GM23338 (cell line): Measurements from ENCODE around the gene MMADHC. TPM values are rescaled to one million over a fixed set of nuclear protein-coding genes. Genes with fewer than 3 reads are reported as not detected.

Source experiments
- ATAC-seq: fragments of 200-7000 bp; cut with Tn5 transposase; 3 replicates; pipeline ENCODE4 v1.9.1; 2020
- DNase-seq: peaks from one replicate; pipeline ENCODE4 v3.0.0-alpha.2; 2015; ENCODE audit warnings: low spot score
- H2AFZ ChIP-seq: fragments of 200-600 bp; sonication (generic); 2 replicates; pipeline ENCODE4 v1.8.0; 2016; ENCODE audit warnings: antibody characterized with exemption, mild to moderate bottlenecking, moderate library complexity
- H3F3A ChIP-seq: fragments of 200-600 bp; sonication (generic); replicated peaks from 2 replicates; pipeline ENCODE4 v1.8.0; 2017; ENCODE audit warnings: antibody characterized with exemption, mixed run types, low read depth
- H3K27ac ChIP-seq: fragments of 200-600 bp; sonication (generic); 2 replicates; pipeline ENCODE4 v1.6.1; 2016; ENCODE audit warnings: low read depth
- H3K27me3 ChIP-seq: fragments of 200-600 bp; sonication (generic); 2 replicates; pipeline ENCODE4 v1.8.0; 2016; ENCODE audit warnings: mild to moderate bottlenecking, mixed run types, moderate library complexity; ENCODE audit not compliant: insufficient read depth
- H3K36me3 ChIP-seq: fragments of 200-600 bp; sonication (generic); 2 replicates; pipeline ENCODE4 v1.8.0; 2016; ENCODE audit warnings: mild to moderate bottlenecking; ENCODE audit not compliant: insufficient read depth
- H3K4me1 ChIP-seq: fragments of 200-600 bp; sonication (generic); 2 replicates; pipeline ENCODE4 v1.8.0; 2016; ENCODE audit warnings: mild to moderate bottlenecking, moderate library complexity; ENCODE audit not compliant: insufficient read depth
- H3K4me2 ChIP-seq: fragments of 200-600 bp; sonication (generic); 2 replicates; pipeline ENCODE4 v1.7.1; 2017; ENCODE audit warnings: mixed run types
- H3K4me3 ChIP-seq: fragments of 200-600 bp; sonication (generic); 2 replicates; pipeline ENCODE4 v1.6.1; 2016; ENCODE audit warnings: mixed run types
- H3K79me2 ChIP-seq: fragments of 200-600 bp; sonication (generic); replicated peaks from 2 replicates; pipeline ENCODE4 v1.8.0; 2017; ENCODE audit warnings: mild to moderate bottlenecking; ENCODE audit not compliant: insufficient read depth
- H3K9me2 ChIP-seq: fragments of 200-600 bp; sonication (generic); 2 replicates; pipeline ENCODE4 v1.8.0; 2017; ENCODE audit not compliant: insufficient read depth
- H4K20me1 ChIP-seq: fragments of 200-600 bp; sonication (generic); replicated peaks from 2 replicates; pipeline ENCODE4 v1.8.0; 2017; ENCODE audit warnings: mild to moderate bottlenecking; ENCODE audit not compliant: insufficient read depth
- H3K27ac Mint-ChIP-seq: 2 replicates; pipeline ENCODE4 v1.8.0; 2020; ENCODE audit warnings: inconsistent platforms, mild to moderate bottlenecking, moderate library complexity, mixed read lengths
- H3K27me3 Mint-ChIP-seq: 3 replicates; pipeline ENCODE4 v1.8.0; 2022; ENCODE audit warnings: low read depth, mild to moderate bottlenecking, moderate library complexity, mixed read lengths, inconsistent platforms; ENCODE audit not compliant: insufficient read depth, poor library complexity
- H3K36me3 Mint-ChIP-seq: 3 replicates; pipeline ENCODE4 v1.8.0; 2021; ENCODE audit warnings: low read depth, mild to moderate bottlenecking, inconsistent platforms, moderate library complexity, mixed read lengths
- H3K4me1 Mint-ChIP-seq: 3 replicates; pipeline ENCODE4 v1.8.0; 2020; ENCODE audit warnings: mild to moderate bottlenecking, inconsistent platforms, mixed read lengths
- H3K4me3 Mint-ChIP-seq: 3 replicates; pipeline ENCODE4 v1.8.0; 2021; ENCODE audit warnings: moderate library complexity, mild to moderate bottlenecking, inconsistent platforms, mixed read lengths
- H3K9me3 Mint-ChIP-seq: 3 replicates; pipeline ENCODE4 v1.8.0; 2020; ENCODE audit warnings: moderate library complexity, mild to moderate bottlenecking, inconsistent platforms, mixed read lengths
- CREB1 ChIP-seq: fragments of 250-450 bp; sonication (Bioruptor Pico); IDR thresholded peaks from 2 replicates; pipeline ENCODE4 v1.5.0; 2020; ENCODE audit warnings: low read depth, mild to moderate bottlenecking, moderate library complexity
- EZH2 ChIP-seq: fragments of 200-600 bp; sonication (generic); IDR thresholded peaks from one replicate; pipeline ENCODE4 v1.8.0; 2017; ENCODE audit warnings: antibody characterized with exemption, mild to moderate bottlenecking, low read depth; ENCODE audit not compliant: unreplicated experiment
- EZH2phosphoT487 ChIP-seq: fragments of 200-600 bp; sonication (generic); IDR thresholded peaks from one replicate; pipeline ENCODE4 v1.8.1; 2018; ENCODE audit warnings: antibody characterized with exemption; ENCODE audit not compliant: unreplicated experiment
- JUNB ChIP-seq: IDR thresholded peaks from one replicate; pipeline ENCODE4 v1.6.1; 2016; ENCODE audit warnings: antibody characterized with exemption; ENCODE audit not compliant: unreplicated experiment
- NANOG ChIP-seq: IDR thresholded peaks from 2 replicates; pipeline ENCODE4 v1.6.1; 2016; ENCODE audit warnings: antibody characterized with exemption, borderline replicate concordance
- POLR2AphosphoS5 ChIP-seq: IDR thresholded peaks from 2 replicates; pipeline ENCODE4 v1.6.1; 2016; ENCODE audit warnings: antibody characterized with exemption, low read depth
- STAT1 ChIP-seq: IDR thresholded peaks from one replicate; pipeline ENCODE4 v1.6.1; 2016; ENCODE audit warnings: antibody characterized with exemption; ENCODE audit not compliant: unreplicated experiment
- ZNF114 ChIP-seq: fragments of 250-450 bp; sonication (Bioruptor Pico); IDR thresholded peaks from 2 replicates; pipeline ENCODE4 v1.5.0; 2020; ENCODE audit warnings: mild to moderate bottlenecking, moderate library complexity
- ZNF331 ChIP-seq: fragments of 250-450 bp; sonication (Bioruptor Pico); IDR thresholded peaks from 2 replicates; pipeline ENCODE4 v1.5.0; 2020; ENCODE audit warnings: low read depth, mild to moderate bottlenecking, moderate library complexity
- polyA plus RNA-seq: library from polyadenylated mRNA; unstranded; fragments of >200 nt; fragmentation: Nextera tagmentation; extraction: Ambion mirVana; gene quantifications from 2 replicates; pipeline ENCODE4 v1.2.1, GENCODE V29; 2016
- total RNA-seq: library from RNA; depleted of rRNA; stranded (reverse); fragments of >200 nt; shearing (Covaris generic); gene quantifications from 2 replicates; pipeline ENCODE4 v1.2.3, GENCODE V29; 2014
- TF ChIP-seq, protein P1 (sequence below): IDR thresholded peaks from 2 replicates; pipeline ENCODE4 v1.6.1; 2016; ENCODE audit warnings: antibody characterized with exemption
- TF ChIP-seq, protein P2 (sequence below): IDR thresholded peaks from one replicate; pipeline ENCODE4 v1.6.1; 2018; ENCODE audit warnings: antibody characterized with exemption; ENCODE audit not compliant: unreplicated experiment
- TF ChIP-seq, protein P3 (sequence below): fragments of 250-450 bp; sonication (Bioruptor Pico); IDR thresholded peaks from 2 replicates; pipeline ENCODE4 v1.5.0; 2020; ENCODE audit warnings: mild to moderate bottlenecking, moderate library complexity
- TF ChIP-seq, protein P4 (sequence below), 2 experiments: fragments of 200-600 bp in 1 of 2; sonication (generic) in 1 of 2; conservative IDR thresholded peaks; 2 replicates each; pipeline versions ENCODE4 v1.5.1 to v1.6.1; 2016 to 2017; ENCODE audit warnings: antibody characterized with exemption in 2 of 2, low read depth in 2 of 2, mild to moderate bottlenecking in 2 of 2, moderate library complexity in 1 of 2

The MMADHC gene
- total and polyA plus RNA-seq, 2 experiments from 2014 or later: 135 to 163 TPM

DNA sequence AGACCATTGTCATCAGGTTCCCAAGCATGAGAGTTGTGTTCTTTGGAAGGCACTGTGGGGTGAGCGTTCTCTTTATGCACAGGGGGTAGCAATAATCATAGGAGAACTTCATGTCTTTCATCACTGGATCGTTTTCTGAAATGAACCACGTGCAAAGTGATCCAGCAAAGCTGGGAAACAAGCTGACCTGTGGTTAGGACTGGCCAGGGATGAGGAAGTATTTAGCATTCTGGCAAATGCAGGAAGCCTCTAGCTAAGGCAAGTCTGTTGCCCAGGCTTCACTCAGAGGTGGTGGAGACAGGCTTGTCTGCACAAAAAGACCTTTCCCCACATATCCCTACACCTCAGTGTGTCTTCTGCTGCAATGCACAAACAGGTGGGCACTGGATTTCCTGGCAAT, 58.6 kb downstream of the MMADHC start:
- H3K4me3 Mint-ChIP-seq: no peak overlapping the region
- TF ChIP-seq STAT1: no peak
- no peak for TF ChIP-seq EZH2phosphoT487
- no peak for TF ChIP-seq CREB1
- no peak for TF ChIP-seq ZNF331 (CRISPR knock-in tag)
- TF ChIP-seq, protein P1, sequence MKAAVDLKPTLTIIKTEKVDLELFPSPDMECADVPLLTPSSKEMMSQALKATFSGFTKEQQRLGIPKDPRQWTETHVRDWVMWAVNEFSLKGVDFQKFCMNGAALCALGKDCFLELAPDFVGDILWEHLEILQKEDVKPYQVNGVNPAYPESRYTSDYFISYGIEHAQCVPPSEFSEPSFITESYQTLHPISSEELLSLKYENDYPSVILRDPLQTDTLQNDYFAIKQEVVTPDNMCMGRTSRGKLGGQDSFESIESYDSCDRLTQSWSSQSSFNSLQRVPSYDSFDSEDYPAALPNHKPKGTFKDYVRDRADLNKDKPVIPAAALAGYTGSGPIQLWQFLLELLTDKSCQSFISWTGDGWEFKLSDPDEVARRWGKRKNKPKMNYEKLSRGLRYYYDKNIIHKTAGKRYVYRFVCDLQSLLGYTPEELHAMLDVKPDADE: no peak
- TF ChIP-seq, protein P2, sequence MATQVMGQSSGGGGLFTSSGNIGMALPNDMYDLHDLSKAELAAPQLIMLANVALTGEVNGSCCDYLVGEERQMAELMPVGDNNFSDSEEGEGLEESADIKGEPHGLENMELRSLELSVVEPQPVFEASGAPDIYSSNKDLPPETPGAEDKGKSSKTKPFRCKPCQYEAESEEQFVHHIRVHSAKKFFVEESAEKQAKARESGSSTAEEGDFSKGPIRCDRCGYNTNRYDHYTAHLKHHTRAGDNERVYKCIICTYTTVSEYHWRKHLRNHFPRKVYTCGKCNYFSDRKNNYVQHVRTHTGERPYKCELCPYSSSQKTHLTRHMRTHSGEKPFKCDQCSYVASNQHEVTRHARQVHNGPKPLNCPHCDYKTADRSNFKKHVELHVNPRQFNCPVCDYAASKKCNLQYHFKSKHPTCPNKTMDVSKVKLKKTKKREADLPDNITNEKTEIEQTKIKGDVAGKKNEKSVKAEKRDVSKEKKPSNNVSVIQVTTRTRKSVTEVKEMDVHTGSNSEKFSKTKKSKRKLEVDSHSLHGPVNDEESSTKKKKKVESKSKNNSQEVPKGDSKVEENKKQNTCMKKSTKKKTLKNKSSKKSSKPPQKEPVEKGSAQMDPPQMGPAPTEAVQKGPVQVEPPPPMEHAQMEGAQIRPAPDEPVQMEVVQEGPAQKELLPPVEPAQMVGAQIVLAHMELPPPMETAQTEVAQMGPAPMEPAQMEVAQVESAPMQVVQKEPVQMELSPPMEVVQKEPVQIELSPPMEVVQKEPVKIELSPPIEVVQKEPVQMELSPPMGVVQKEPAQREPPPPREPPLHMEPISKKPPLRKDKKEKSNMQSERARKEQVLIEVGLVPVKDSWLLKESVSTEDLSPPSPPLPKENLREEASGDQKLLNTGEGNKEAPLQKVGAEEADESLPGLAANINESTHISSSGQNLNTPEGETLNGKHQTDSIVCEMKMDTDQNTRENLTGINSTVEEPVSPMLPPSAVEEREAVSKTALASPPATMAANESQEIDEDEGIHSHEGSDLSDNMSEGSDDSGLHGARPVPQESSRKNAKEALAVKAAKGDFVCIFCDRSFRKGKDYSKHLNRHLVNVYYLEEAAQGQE: no peak
- TF ChIP-seq EZH2: no peak
- TF ChIP-seq, protein P3, sequence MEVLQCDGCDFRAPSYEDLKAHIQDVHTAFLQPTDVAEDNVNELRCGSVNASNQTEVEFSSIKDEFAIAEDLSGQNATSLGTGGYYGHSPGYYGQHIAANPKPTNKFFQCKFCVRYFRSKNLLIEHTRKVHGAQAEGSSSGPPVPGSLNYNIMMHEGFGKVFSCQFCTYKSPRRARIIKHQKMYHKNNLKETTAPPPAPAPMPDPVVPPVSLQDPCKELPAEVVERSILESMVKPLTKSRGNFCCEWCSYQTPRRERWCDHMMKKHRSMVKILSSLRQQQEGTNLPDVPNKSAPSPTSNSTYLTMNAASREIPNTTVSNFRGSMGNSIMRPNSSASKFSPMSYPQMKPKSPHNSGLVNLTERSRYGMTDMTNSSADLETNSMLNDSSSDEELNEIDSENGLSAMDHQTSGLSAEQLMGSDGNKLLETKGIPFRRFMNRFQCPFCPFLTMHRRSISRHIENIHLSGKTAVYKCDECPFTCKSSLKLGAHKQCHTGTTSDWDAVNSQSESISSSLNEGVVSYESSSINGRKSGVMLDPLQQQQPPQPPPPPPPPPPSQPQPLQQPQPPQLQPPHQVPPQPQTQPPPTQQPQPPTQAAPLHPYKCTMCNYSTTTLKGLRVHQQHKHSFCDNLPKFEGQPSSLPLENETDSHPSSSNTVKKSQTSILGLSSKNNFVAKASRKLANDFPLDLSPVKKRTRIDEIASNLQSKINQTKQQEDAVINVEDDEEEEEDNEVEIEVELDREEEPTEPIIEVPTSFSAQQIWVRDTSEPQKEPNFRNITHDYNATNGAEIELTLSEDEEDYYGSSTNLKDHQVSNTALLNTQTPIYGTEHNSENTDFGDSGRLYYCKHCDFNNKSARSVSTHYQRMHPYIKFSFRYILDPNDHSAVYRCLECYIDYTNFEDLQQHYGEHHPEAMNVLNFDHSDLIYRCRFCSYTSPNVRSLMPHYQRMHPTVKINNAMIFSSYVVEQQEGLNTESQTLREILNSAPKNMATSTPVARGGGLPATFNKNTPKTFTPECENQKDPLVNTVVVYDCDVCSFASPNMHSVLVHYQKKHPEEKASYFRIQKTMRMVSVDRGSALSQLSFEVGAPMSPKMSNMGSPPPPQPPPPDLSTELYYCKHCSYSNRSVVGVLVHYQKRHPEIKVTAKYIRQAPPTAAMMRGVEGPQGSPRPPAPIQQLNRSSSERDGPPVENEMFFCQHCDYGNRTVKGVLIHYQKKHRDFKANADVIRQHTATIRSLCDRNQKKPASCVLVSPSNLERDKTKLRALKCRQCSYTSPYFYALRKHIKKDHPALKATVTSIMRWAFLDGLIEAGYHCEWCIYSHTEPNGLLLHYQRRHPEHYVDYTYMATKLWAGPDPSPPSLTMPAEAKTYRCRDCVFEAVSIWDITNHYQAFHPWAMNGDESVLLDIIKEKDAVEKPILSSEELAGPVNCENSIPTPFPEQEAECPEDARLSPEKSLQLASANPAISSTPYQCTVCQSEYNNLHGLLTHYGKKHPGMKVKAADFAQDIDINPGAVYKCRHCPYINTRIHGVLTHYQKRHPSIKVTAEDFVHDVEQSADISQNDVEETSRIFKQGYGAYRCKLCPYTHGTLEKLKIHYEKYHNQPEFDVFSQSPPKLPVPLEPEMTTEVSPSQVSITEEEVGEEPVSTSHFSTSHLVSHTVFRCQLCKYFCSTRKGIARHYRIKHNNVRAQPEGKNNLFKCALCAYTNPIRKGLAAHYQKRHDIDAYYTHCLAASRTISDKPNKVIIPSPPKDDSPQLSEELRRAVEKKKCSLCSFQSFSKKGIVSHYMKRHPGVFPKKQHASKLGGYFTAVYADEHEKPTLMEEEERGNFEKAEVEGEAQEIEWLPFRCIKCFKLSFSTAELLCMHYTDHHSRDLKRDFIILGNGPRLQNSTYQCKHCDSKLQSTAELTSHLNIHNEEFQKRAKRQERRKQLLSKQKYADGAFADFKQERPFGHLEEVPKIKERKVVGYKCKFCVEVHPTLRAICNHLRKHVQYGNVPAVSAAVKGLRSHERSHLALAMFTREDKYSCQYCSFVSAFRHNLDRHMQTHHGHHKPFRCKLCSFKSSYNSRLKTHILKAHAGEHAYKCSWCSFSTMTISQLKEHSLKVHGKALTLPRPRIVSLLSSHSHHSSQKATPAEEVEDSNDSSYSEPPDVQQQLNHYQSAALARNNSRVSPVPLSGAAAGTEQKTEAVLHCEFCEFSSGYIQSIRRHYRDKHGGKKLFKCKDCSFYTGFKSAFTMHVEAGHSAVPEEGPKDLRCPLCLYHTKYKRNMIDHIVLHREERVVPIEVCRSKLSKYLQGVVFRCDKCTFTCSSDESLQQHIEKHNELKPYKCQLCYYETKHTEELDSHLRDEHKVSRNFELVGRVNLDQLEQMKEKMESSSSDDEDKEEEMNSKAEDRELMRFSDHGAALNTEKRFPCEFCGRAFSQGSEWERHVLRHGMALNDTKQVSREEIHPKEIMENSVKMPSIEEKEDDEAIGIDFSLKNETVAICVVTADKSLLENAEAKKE: no peak
- TF ChIP-seq JUNB: no peak
- TF ChIP-seq ZNF114 (CRISPR knock-in tag): no peak
- TF ChIP-seq POLR2AphosphoS5: no peak
- TF ChIP-seq NANOG: no peak
- TF ChIP-seq, protein P4, sequence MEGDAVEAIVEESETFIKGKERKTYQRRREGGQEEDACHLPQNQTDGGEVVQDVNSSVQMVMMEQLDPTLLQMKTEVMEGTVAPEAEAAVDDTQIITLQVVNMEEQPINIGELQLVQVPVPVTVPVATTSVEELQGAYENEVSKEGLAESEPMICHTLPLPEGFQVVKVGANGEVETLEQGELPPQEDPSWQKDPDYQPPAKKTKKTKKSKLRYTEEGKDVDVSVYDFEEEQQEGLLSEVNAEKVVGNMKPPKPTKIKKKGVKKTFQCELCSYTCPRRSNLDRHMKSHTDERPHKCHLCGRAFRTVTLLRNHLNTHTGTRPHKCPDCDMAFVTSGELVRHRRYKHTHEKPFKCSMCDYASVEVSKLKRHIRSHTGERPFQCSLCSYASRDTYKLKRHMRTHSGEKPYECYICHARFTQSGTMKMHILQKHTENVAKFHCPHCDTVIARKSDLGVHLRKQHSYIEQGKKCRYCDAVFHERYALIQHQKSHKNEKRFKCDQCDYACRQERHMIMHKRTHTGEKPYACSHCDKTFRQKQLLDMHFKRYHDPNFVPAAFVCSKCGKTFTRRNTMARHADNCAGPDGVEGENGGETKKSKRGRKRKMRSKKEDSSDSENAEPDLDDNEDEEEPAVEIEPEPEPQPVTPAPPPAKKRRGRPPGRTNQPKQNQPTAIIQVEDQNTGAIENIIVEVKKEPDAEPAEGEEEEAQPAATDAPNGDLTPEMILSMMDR (conservative IDR thresholded peaks at IDR 0.05; ENCODE audit: low read depth in 2 of 2): no peak
- Histone ChIP-seq H3K79me2 (no peaks in the 10 kb centered on the region), H3K27ac (no peak overlapping the region), H3K4me2 (no peak overlapping the region), H3K9me2 (peaks cover 6% of the 10 kb centered on the region; the same call in 1 of the 2 replicates), H3K36me3 (no peaks in the 10 kb centered on the region), H2AFZ (no peak overlapping the region; the same call in 1 of the 2 replicates), H3K27me3 (no peaks in the 10 kb centered on the region), H3K4me1 (no peaks in the 10 kb centered on the region), H4K20me1 (no peaks in the 10 kb centered on the region), H3F3A (no peaks in the 10 kb centered on the region), H3K4me3 (no peak overlapping the region)
- 0 out of 3 replicates have a peak, but pooled peaks cover 3% of the 10 kb centered on the region for H3K9me3 Mint-ChIP-seq
- no peaks in the 10 kb centered on the region for H3K36me3 Mint-ChIP-seq
- peaks cover 4% of the 10 kb centered on the region; the same call in 2 of the 3 replicates for H3K4me1 Mint-ChIP-seq
- peak; percentile 35; the same call in 1 of the 3 replicates for ATAC-seq
- DNase-seq: peak; percentile 11
- no peaks in the 10 kb centered on the region for H3K27me3 Mint-ChIP-seq
- no peak overlapping the region for H3K27ac Mint-ChIP-seq
